Renal cortex interstitium (tissue), 11 donors: Measurements from ENCODE around the gene STX7. TPM values are rescaled to one million over a fixed set of nuclear protein-coding genes. Genes with fewer than 3 reads are reported as not detected.

Experiments
- DNase-seq, 11 donors: peaks; one replicate each; pipeline ENCODE4 v3.0.0-alpha.2; 2013; ENCODE audit warnings: low read depth in 9 of 11, low spot score in 4 of 11; ENCODE audit errors: extremely low read depth in 1 of 11
- polyA plus RNA-seq, 3 donors: library from polyadenylated mRNA; unstranded; fragments of 120-200 nt; gene quantifications; one replicate each; pipeline ENCODE4 v1.2.1, GENCODE V29; 2013; ENCODE audit not compliant: insufficient read length in 3 of 3

STX7 gene
- polyA plus RNA-seq, 3 donors: 83.3 to 92.5 (median 84.3) TPM

DNA sequence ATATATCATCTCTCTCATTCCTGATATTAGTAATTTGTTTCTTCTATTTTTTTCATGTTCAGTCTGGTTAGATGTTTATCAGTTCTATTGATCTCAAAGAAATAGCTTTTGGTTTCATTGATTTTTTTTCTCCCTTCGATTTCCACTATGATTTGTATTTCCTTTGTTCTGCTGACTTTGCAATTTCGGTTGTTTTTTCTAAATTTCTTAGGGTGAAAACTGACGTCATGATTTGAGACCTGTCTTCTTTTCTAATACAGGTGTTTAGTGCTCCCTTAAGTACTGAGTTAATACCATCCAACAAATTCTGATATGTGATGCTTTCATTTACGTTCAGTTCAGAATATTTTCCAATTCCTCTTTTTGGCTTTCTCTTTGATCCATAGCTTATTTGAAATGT is 25.2 kb downstream of the STX7 start:
- no peak for DNase-seq

DNA sequence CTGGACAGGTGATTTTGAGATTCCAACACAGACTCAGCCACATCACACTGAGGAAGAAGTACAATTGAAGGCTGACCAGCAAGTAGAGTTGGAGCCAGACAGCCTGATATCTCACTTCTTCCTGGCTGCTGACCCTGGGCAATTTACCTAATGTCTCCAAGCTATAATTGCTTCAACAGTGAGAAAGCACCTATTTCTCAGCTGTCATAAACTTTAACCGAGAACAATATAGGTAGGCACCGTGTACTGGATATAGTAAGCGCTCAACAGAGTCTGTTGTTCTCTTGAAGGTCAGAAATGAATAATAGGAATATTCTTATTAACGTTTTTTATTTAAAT is 28.3 kb downstream of the STX7 start:
- DNase-seq: no peak

DNA sequence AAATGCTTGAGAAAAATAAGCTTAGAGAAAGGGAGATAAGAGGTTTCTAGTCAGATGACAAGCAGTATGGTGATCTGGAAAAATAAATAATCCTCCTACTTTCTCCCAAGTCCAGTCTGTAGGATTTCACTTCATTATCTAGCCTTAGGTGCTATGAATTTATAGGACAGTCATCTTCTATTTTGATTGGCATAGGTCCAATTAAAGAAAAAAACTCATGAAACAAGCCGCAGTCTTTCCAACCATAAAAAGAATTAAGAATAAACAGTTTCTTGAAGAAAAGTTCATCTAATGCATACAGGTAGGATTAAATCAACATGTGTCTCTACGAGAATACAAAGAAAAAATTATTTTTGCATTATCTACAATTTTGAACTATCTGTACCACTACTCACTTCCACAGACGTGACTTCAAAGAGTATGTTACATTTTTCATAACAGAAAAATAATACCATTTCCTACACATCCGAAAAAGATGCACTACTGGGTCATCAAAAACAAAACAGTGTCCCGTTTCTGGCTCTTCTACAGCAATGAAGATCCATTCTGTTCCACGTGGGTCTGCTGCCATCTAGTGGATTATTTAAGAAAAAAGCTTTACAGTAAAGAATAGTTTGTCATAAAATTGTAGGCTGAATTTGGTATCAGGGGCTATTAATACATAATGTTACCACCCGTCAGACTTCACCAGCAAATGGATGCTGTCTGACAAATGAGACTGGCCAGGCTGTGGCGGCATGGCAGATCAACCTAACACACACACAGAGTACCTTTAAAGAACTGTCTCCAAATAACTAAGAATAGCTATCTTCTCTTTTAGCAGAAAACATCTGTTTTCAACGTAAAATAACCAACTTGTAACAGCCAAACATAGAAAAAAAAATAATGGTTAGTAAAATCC is 28.9 kb downstream of the STX7 start:
- DNase-seq: peak; percentile 40 to 73 (median 62)

DNA sequence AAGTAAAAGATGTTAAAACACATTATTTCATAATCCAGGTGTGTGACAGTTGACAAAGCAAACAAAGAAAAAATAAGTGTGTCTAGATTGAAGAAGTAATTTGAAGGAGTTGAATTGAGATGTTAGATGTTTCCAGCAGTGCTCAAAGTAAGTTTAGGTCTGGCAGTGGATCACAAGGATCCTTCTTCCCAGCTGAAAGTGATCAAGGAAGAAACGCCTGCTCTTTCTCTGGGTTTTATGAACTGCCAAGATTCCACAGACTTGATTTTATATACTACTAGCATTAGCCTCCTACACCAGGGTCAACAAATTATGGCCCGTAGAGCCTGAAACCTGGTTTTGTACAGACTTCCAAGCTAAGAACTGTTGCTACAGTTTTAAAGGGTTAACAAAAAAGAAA is 30.3 kb downstream of the STX7 start:
- DNase-seq: peak in 9 of 11 donors; percentile 32 to 66 (median 45)

DNA sequence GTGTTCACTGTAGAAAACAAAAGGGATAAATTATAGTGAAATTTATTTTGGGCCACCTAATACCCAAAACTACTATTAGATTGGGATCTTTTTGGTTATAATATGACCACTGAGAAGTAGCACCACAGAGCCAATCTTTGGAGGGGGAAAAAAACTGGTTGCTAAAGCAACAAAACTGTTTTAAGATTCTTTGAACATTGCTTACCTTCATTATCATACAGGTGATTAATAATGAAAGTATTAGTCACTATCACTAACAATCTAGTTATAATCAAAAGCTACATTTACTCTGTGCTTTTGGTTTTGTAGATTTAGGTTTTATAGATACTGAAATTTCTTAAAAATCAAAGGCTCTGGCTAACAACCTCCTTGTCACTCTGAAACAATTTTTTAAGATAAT is 31.7 kb downstream of the STX7 start:
- no peak for DNase-seq

DNA sequence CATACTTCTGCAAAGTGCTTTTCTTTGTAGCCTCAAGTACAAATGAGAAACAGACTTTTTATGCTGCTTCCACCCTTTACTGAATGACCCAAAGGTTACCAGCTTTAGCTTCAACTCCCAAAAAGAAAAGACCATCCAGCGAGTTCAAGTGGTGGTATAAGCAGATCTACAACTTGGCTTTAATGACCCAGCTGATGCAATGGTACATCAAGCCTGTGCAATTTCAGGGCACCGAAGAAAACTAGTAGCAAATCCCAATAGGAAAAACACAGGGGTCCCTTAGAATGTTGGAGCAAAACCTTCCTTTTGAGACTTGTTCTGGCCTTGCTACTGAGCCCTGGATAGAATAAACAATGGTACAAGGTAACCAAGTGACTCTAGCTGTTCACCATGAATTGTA is 33.8 kb downstream of the STX7 start:
- DNase-seq: no peak

GRCh38 chr6:132478674-132479073 is 34.2 kb downstream of the STX7 start:
- no peak for DNase-seq

DNA sequence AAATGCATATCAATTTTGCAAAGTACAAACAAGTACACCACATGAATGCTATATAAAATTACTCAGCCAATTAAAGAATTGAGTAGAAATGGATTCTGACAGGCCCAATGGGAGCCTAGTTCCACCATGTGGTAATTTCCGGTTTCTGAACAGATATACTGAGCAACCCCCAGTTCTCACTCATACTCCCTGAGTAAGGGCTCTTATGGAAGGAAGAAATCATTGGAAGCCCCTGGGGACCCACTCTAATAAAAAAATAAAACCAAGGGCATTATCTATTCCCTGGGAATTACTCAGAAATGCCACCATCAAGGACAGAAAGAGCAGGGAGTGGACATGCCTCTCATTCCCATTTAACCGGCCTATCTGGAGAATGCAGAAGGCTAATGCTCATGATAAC is 34.6 kb downstream of the STX7 start:
- no peak for DNase-seq

DNA sequence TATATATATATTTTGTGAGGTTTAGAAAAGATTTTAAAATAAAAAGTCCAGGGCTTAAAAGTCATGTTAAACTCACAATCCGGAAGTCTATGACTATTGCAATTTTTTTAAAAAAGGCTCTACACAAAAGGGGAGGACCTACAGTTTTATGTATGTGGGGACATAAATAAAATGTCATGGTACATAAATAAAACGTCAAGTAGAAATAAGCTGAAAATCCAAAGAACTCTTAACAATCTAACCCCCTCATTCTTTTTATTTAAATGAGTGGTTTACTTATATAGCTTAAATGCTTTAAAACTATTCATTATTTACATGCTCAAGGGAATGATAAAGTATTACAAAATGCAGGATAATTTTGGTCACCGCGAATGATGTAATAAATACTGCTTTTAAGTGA is 36.2 kb downstream of the STX7 start:
- peak in 1 of 11 donors; percentile 39 for DNase-seq

- no peak for DNase-seq
Measured at GRCh38 chr6:132475925-132476324, 37.0 kb downstream of the STX7 start.

- no peak for DNase-seq
Measured at GRCh38 chr6:132471787-132472186, 41.1 kb downstream of the STX7 start.

DNA sequence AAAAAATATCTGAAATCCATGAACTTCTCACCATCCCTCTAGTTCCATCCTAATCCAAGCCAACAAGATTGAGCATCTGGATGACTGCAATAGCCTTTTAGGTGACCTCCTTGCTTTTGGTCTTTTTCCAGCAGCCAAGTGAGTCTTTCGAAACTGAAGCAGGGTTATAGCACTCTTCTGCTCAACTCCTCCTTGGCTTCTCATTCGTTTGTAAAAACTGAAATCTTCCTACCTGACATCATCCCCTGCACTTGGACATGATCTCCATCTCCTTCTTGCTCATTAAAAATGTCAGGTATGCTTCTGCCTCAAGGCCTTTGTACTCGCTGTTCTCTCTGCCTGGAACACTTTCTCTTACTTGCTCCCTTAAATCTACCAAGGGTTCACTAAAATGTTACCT is 46.0 kb downstream of the STX7 start:
- DNase-seq: no peak

GRCh38 chr6:132465530-132466485 is 47.1 kb downstream of the STX7 start:
- no peak for DNase-seq

- no peak for DNase-seq
Measured at GRCh38 chr6:132464538-132465256, 48.2 kb downstream of the STX7 start.

DNA sequence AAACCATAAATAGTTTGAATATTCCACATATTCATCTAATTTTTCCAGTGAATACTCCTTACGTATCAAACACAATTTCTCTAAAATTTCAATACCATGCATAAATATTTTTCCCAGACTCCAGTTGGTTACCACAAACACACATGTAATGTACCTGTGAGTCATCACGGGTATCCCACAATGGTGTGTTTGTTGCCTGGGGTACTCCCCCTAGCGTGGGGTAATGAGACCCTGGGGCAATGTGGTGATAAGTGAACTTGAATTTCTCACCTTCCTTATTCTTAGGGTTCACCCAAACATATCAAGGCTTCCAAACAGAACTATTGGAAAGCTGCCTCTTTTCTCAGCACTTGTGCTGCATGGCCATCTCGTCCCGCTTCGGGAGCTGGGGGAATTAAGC is 51.0 kb downstream of the STX7 start:
- DNase-seq: no peak

DNA sequence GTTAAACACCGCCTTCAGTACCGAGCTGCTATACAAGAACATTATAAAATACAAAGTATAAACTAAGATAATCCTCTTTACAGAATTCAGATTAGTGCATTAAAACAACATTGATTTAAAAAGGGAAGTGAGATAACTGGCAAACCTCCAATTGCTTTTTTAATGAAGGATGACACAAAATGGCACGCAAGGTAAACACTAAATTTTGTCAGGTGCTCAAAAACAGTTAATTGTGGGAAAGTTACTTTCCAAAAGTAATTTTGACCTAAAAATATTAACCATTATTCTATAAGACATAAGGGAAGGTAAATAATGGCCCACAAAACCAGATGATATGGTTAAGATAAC is 53.3 kb downstream of the STX7 start:
- no peak for DNase-seq

DNA sequence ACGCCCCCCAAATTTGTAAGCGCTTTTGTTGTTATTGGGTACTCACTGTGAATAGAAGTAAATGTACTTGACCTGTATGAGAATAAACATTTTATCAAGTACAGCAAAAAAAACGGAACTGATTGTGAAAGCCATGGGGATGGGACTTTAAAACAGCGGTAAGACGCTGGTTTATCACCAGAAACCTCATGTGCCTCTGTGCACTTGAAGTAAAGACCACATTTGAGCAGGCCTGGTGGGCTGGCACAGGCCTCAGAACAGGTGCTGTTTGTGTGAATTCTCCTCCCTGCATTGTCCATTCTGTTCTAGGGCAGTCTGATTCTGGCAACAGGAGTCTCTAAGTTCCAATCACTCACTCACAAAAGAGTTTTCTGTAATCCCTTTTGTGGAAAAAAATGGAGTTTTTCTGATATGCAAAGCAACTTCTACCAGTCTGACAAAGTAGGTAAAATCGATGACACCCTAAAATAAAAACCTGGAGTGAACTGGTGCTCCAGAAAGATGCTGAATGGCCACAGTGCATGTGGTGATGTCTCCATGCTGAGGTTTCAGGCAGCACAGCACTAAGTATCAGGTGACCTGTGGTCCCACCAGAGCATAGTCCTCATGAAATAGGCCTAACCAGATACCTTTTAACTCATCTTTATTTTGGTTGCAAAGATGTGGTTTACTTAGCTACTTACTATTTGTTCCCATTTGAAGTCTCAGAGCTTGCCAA is 53.9 kb downstream of the STX7 start:
- no peak for DNase-seq

GRCh38 chr6:132456700-132457143 is 56.2 kb downstream of the STX7 start:
- peak in 5 of 11 donors; percentile 9 to 36 (median 25) for DNase-seq

DNA sequence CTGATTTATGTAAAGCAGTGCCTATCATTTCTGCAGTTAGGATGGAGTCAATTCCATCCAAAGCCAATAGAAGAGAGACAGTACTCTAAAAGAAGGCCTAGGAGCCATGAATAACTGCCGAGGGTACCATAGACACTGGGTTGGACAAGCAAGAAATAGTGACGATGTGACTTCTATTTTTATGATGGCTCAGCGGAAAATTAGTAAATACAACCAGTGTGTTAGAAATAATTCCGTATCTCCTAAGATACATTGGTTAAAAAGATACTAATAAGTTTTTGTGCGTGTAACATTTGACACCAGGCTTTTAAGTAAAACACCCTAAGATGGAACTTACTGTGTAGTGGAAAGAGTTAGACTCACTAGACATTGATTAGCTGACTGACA is 66.1 kb downstream of the STX7 start:
- no peak for DNase-seq
